ENCODE data around the gene TOM1L2.

Gene TOM1L2

DNA sequence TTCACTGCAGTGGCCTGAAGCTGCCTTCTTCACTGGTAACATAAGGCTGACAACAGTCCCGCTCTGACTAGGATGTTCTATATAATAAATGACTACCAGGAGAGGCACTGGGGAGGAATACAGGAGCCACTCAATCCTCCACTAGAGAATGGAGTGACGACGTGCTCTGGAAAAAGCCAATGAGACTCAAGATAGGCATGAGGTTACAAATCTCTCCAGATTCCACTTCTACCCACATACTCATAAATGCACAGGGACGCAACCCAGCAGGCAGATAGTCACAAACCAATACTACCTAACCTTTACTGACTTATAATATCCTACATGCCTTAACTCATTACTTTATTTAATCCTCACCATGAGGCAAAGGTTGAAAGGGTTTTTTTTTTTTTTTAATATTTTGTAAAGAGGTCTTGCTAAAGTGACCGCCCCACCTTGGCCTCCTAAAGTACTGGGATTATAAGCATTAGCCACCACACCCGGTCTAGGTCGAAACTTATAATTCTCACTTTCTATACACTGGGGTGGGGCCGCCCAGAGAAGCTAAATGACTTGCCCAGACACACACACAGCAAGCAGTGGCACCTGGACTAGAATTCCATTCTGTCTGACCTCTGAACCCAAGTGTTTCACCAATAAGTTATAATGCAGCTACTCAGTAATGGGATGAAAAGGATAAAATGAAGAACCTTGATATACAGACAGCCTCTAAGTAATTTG lies 33.7 kb downstream of the TOM1L2 start:
- TF ChIP-seq, protein P1, sequence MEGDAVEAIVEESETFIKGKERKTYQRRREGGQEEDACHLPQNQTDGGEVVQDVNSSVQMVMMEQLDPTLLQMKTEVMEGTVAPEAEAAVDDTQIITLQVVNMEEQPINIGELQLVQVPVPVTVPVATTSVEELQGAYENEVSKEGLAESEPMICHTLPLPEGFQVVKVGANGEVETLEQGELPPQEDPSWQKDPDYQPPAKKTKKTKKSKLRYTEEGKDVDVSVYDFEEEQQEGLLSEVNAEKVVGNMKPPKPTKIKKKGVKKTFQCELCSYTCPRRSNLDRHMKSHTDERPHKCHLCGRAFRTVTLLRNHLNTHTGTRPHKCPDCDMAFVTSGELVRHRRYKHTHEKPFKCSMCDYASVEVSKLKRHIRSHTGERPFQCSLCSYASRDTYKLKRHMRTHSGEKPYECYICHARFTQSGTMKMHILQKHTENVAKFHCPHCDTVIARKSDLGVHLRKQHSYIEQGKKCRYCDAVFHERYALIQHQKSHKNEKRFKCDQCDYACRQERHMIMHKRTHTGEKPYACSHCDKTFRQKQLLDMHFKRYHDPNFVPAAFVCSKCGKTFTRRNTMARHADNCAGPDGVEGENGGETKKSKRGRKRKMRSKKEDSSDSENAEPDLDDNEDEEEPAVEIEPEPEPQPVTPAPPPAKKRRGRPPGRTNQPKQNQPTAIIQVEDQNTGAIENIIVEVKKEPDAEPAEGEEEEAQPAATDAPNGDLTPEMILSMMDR (IDR thresholded peaks at IDR 0.05): no peak
- no peak for TF ChIP-seq ZFX (IDR thresholded peaks at IDR 0.05; ENCODE audit: borderline replicate concordance)
- H3K27ac ChIP-seq: no peak overlapping the region

DNA sequence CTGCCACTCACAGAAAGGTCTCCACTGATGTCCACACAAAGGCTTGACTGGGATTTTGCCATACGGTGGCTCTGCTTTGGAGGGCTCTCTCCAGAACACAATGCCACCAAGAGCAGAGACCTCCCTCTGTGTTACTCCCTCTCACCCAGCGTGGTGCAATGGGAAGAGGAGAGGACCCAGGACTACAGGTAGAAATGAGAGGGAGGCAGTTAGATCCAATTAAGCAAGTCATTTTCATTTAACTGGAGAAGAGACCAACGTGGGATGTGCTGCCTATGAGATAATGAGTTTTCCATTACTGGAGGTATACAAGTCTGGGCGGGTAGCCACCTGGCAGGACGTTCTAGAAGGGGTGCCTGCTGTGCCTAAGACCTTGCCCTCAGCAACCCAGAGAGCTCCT lies 34.2 kb downstream of the TOM1L2 start:
- H3K27ac ChIP-seq: no peak overlapping the region
- no peak for TF ChIP-seq ZFX (IDR thresholded peaks at IDR 0.05; ENCODE audit: borderline replicate concordance)
- TF ChIP-seq, protein P1 (IDR thresholded peaks at IDR 0.05): no peak

DNA sequence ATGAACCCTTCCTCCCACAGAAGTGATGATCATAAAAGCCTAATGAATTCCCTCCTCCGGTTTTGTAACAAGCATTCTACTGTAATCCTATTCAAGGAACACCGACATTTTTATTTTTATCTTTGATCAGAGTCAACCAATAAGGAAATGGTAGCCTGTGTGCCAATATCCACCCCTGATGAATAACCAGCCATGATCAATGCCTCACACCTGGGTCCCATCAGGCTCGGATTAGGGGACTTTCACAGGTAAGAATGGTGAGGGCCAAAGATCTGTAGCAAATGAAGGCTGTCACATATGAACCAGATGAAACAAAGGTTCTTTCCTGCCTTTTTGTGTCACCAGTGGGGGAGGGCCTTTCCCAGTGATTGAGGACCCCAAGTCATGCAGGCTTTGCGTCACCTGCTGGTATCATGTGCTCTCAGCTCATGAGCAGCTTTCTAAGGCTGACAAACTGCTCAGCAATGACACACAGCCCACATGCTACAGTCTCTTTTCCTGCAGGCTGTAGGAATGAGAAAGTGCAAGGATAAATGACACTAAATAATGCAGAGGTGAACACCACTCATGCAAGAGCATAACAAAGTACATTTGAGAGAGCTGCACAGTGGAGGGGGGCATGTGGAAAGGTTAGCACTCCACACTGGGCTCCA lies 34.9 kb downstream of the TOM1L2 start:
- no peak overlapping the region for H3K27ac ChIP-seq
- TF ChIP-seq ZFX (IDR thresholded peaks at IDR 0.05; ENCODE audit: borderline replicate concordance): no peak
- TF ChIP-seq, protein P1 (IDR thresholded peaks at IDR 0.05): no peak

DNA sequence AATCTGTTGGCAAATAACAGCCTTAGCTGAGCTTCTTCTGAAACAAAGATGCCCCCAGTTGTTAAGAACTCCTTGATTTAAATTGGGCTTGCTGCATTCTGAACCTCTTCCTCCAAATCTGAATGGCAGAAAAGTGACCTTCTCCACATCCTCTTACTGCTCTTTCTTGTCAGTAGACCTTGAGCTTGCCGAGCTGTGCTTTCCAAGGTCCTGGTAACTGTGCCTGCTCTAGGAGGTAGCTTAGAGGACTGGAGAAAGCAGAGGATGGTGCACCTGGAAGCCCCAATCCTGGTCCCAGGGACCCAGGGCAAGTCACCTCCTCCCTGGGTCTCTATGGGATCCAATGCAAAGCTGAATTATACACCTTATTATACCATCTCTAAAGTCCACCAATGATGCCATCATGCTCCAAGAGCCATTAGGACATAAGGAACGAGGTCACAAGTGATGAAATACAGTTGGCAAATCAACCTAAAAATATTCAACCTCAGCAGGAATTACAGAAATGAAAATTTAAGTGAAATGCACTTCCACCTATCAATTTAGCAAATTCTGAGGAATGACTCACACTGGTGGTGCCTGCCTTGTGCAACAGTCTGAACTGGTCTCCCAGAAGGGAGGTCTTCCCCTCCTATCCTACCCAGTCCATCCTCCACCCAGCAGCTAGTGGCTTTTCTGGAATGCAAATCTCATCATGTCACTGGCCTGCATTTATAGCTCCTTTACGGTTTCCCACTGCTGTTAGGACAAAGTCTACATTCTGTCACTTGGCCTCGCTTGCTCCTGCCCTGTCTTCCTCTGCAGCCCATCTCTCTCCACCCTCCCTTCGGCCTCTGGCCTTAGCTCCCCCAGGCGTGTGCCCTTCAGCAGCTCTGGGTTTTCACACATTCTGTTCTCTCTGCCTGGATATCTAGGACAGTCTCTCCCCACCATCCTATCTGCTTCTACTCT lies 36.6 kb downstream of the TOM1L2 start:
- TF ChIP-seq, protein P1 (IDR thresholded peaks at IDR 0.05): no peak
- no peak for TF ChIP-seq ZFX (IDR thresholded peaks at IDR 0.05; ENCODE audit: borderline replicate concordance)
- H3K27ac ChIP-seq: no peak overlapping the region

DNA sequence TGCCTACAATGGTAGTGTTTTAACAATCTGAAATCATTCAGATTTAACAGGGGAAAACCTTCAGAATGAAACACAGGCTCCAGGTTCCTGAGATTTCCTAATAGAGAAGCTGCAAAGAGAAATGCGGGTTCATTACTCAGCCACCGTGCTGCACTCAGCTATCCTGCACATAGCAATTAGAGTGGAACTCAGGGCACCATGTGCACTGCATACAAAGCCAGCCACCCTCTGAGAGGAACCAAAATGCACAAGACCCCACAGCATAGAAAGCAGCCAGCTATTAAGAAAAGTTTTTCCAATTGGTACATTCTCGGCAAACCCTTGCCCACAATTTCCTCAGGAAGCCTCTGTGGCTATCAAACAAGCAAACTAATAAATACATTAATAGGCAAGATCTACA lies 37.4 kb downstream of the TOM1L2 start:
- TF ChIP-seq, protein P1 (IDR thresholded peaks at IDR 0.05): no peak
- TF ChIP-seq ZFX (IDR thresholded peaks at IDR 0.05; ENCODE audit: borderline replicate concordance): no peak
- no peak overlapping the region for H3K27ac ChIP-seq

DNA sequence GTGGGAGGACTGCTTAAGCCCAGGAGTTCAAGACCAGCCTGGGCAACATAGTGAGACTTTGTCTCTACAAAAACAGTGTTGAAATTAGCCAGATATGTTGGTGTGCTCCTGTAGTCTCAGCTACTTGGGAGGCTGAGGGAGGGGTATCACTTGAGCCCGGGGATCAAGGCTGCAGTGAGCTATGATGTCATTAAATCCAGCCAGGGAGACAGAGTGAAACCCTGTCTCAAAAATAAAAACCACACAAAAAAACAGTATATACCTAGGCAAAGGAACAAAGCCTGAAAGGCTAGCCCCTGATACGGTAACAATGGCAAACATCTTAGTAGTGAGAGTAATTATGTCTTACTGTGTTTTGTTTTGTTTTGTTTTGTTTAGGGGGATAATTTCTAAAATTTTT lies 38.0 kb downstream of the TOM1L2 start:
- no peak overlapping the region for H3K27ac ChIP-seq
- TF ChIP-seq ZFX (IDR thresholded peaks at IDR 0.05; ENCODE audit: borderline replicate concordance): no peak
- TF ChIP-seq, protein P1 (IDR thresholded peaks at IDR 0.05): no peak

All from 22Rv1 (cell line).